GM23338 (cell line): ENCODE measurements around the gene ZBTB20.

Source experiments
- CREB1 ChIP-seq: fragments of 250-450 bp; sonication (Bioruptor Pico); IDR thresholded peaks from 2 replicates; pipeline ENCODE4 v1.5.0; 2020; ENCODE audit warnings: low read depth, mild to moderate bottlenecking, moderate library complexity
- CTCF ChIP-seq, 2 experiments: fragments of 200-600 bp in 1 of 2; sonication (generic) in 1 of 2; conservative IDR thresholded peaks; 2 replicates each; pipeline versions ENCODE4 v1.5.1 to v1.6.1; 2016 to 2017; ENCODE audit warnings: antibody characterized with exemption in 2 of 2, low read depth in 2 of 2, mild to moderate bottlenecking in 2 of 2, moderate library complexity in 1 of 2
- EZH2 ChIP-seq: fragments of 200-600 bp; sonication (generic); IDR thresholded peaks from one replicate; pipeline ENCODE4 v1.8.0; 2017; ENCODE audit warnings: antibody characterized with exemption, mild to moderate bottlenecking, low read depth; ENCODE audit not compliant: unreplicated experiment
- EZH2phosphoT487 ChIP-seq: fragments of 200-600 bp; sonication (generic); IDR thresholded peaks from one replicate; pipeline ENCODE4 v1.8.1; 2018; ENCODE audit warnings: antibody characterized with exemption; ENCODE audit not compliant: unreplicated experiment
- JUNB ChIP-seq: IDR thresholded peaks from one replicate; pipeline ENCODE4 v1.6.1; 2016; ENCODE audit warnings: antibody characterized with exemption; ENCODE audit not compliant: unreplicated experiment
- NANOG ChIP-seq: IDR thresholded peaks from 2 replicates; pipeline ENCODE4 v1.6.1; 2016; ENCODE audit warnings: antibody characterized with exemption, borderline replicate concordance
- POLR2AphosphoS5 ChIP-seq: IDR thresholded peaks from 2 replicates; pipeline ENCODE4 v1.6.1; 2016; ENCODE audit warnings: antibody characterized with exemption, low read depth
- STAT1 ChIP-seq: IDR thresholded peaks from one replicate; pipeline ENCODE4 v1.6.1; 2016; ENCODE audit warnings: antibody characterized with exemption; ENCODE audit not compliant: unreplicated experiment
- ZNF114 ChIP-seq: fragments of 250-450 bp; sonication (Bioruptor Pico); IDR thresholded peaks from 2 replicates; pipeline ENCODE4 v1.5.0; 2020; ENCODE audit warnings: mild to moderate bottlenecking, moderate library complexity
- ZNF331 ChIP-seq: fragments of 250-450 bp; sonication (Bioruptor Pico); IDR thresholded peaks from 2 replicates; pipeline ENCODE4 v1.5.0; 2020; ENCODE audit warnings: low read depth, mild to moderate bottlenecking, moderate library complexity
- TF ChIP-seq, protein P1 (sequence below): IDR thresholded peaks from one replicate; pipeline ENCODE4 v1.6.1; 2018; ENCODE audit warnings: antibody characterized with exemption; ENCODE audit not compliant: unreplicated experiment
- TF ChIP-seq, protein P2 (sequence below): IDR thresholded peaks from 2 replicates; pipeline ENCODE4 v1.6.1; 2016; ENCODE audit warnings: antibody characterized with exemption

GRCh38 chr3:115018694-115019093 lies 128.4 kb downstream of the ZBTB20 start:
- TF ChIP-seq EZH2phosphoT487 (no peak), CTCF (conservative IDR thresholded peaks at IDR 0.05; ENCODE audit: low read depth in 2 of 2) (no peak), POLR2AphosphoS5 (no peak), EZH2 (no peak), JUNB (no peak), CREB1 (CRISPR knock-in tag) (no peak), ZNF331 (no peak), ZNF114 (CRISPR knock-in tag) (no peak), STAT1 (no peak), NANOG (no peak)
- TF ChIP-seq, protein P1, sequence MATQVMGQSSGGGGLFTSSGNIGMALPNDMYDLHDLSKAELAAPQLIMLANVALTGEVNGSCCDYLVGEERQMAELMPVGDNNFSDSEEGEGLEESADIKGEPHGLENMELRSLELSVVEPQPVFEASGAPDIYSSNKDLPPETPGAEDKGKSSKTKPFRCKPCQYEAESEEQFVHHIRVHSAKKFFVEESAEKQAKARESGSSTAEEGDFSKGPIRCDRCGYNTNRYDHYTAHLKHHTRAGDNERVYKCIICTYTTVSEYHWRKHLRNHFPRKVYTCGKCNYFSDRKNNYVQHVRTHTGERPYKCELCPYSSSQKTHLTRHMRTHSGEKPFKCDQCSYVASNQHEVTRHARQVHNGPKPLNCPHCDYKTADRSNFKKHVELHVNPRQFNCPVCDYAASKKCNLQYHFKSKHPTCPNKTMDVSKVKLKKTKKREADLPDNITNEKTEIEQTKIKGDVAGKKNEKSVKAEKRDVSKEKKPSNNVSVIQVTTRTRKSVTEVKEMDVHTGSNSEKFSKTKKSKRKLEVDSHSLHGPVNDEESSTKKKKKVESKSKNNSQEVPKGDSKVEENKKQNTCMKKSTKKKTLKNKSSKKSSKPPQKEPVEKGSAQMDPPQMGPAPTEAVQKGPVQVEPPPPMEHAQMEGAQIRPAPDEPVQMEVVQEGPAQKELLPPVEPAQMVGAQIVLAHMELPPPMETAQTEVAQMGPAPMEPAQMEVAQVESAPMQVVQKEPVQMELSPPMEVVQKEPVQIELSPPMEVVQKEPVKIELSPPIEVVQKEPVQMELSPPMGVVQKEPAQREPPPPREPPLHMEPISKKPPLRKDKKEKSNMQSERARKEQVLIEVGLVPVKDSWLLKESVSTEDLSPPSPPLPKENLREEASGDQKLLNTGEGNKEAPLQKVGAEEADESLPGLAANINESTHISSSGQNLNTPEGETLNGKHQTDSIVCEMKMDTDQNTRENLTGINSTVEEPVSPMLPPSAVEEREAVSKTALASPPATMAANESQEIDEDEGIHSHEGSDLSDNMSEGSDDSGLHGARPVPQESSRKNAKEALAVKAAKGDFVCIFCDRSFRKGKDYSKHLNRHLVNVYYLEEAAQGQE: no peak
- TF ChIP-seq, protein P2, sequence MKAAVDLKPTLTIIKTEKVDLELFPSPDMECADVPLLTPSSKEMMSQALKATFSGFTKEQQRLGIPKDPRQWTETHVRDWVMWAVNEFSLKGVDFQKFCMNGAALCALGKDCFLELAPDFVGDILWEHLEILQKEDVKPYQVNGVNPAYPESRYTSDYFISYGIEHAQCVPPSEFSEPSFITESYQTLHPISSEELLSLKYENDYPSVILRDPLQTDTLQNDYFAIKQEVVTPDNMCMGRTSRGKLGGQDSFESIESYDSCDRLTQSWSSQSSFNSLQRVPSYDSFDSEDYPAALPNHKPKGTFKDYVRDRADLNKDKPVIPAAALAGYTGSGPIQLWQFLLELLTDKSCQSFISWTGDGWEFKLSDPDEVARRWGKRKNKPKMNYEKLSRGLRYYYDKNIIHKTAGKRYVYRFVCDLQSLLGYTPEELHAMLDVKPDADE: no peak
